GM23248 (cell line): ENCODE measurements around the gene OR5B12. TPM values are rescaled to one million over a fixed set of nuclear protein-coding genes. Genes with fewer than 3 reads are reported as not detected.

Experiments used
- DNase-seq: peaks from one replicate; pipeline ENCODE4 v3.0.0-alpha.2; 2015
- H2AFZ ChIP-seq: fragments of 200-600 bp; sonication (generic); 2 replicates; pipeline ENCODE4 v1.6.1; 2016; ENCODE audit warnings: antibody characterized with exemption
- H3F3A ChIP-seq: fragments of 200-600 bp; sonication (generic); 2 replicates; pipeline ENCODE4 v1.6.1; 2016; ENCODE audit warnings: mild to moderate bottlenecking, antibody characterized with exemption, mixed run types; ENCODE audit not compliant: insufficient read depth
- H3K27ac ChIP-seq: fragments of 200-600 bp; sonication (generic); 2 replicates; pipeline ENCODE4 v1.5.1; 2016; ENCODE audit warnings: mild to moderate bottlenecking
- H3K27me3 ChIP-seq: fragments of 200-600 bp; sonication (generic); replicated peaks from 2 replicates; pipeline ENCODE4 v1.6.1; 2016; ENCODE audit warnings: mild to moderate bottlenecking; ENCODE audit not compliant: insufficient read depth
- H3K36me3 ChIP-seq: fragments of 200-600 bp; sonication (generic); 2 replicates; pipeline ENCODE4 v1.6.1; 2016; ENCODE audit warnings: low read depth, mild to moderate bottlenecking
- H3K4me1 ChIP-seq: fragments of 200-600 bp; sonication (generic); 2 replicates; pipeline ENCODE4 v1.6.1; 2016; ENCODE audit warnings: mild to moderate bottlenecking; ENCODE audit not compliant: insufficient read depth
- H3K4me2 ChIP-seq: fragments of 200-600 bp; sonication (generic); one replicate; pipeline ENCODE4 v1.6.1; 2016; ENCODE audit warnings: mild to moderate bottlenecking; ENCODE audit not compliant: unreplicated experiment
- H3K4me3 ChIP-seq: fragments of 200-600 bp; sonication (generic); 2 replicates; pipeline ENCODE4 v1.5.1; 2016; ENCODE audit warnings: mild to moderate bottlenecking
- H3K79me2 ChIP-seq: fragments of 200-600 bp; sonication (generic); 2 replicates; pipeline ENCODE4 v1.6.1; 2016; ENCODE audit warnings: mild to moderate bottlenecking; ENCODE audit not compliant: insufficient read depth
- H3K9ac ChIP-seq: fragments of 200-600 bp; sonication (generic); 2 replicates; pipeline ENCODE4 v1.6.1; 2016; ENCODE audit warnings: mild to moderate bottlenecking
- H3K9me2 ChIP-seq: fragments of 200-600 bp; sonication (generic); 2 replicates; pipeline ENCODE4 v1.6.1; 2016; ENCODE audit warnings: mixed run types, mild to moderate bottlenecking, moderate library complexity; ENCODE audit not compliant: insufficient read depth
- H3K9me3 ChIP-seq: fragments of 200-600 bp; sonication (generic); one replicate; pipeline ENCODE4 v1.6.1; 2017; ENCODE audit warnings: low read depth
- H4K20me1 ChIP-seq: fragments of 200-600 bp; sonication (generic); 2 replicates; pipeline ENCODE4 v1.6.0; 2016; ENCODE audit not compliant: insufficient read depth
- EZH2 ChIP-seq: fragments of 200-600 bp; sonication (generic); IDR thresholded peaks from 2 replicates; pipeline ENCODE4 v1.6.1; 2018; ENCODE audit warnings: antibody characterized with exemption, mild to moderate bottlenecking; ENCODE audit not compliant: insufficient read depth, poor library complexity, severe bottlenecking
- EZH2phosphoT487 ChIP-seq: fragments of 200-600 bp; sonication (generic); IDR thresholded peaks from 2 replicates; pipeline ENCODE4 v1.6.1; 2018; ENCODE audit warnings: antibody characterized with exemption, moderate library complexity, mild to moderate bottlenecking, low read depth; ENCODE audit not compliant: insufficient read depth
- WGBS, 2 experiments: methylation state at CpG; one replicate each; pipeline ENCODE4 v1.1.6; 2015 to 2017; ENCODE audit warnings: low lambda C conversion rate in 2 of 2, low coverage in 1 of 2; ENCODE audit errors: missing lambda C conversion rate in 2 of 2; 5-methylcytosine and 5-hydroxymethylcytosine counted together
- in situ Hi-C: fragments of 300-500 bp; cut with MboI; formaldehyde crosslinking; loops from 2 replicates; pipeline ENCODE4 v1.15.0; 2020
- polyA plus RNA-seq: library from polyadenylated mRNA; unstranded; fragments of >200 nt; fragmentation: Nextera tagmentation; extraction: Ambion mirVana; gene quantifications from 2 replicates; pipeline ENCODE4 v1.2.1, GENCODE V29; 2016
- total RNA-seq: library from RNA; depleted of rRNA; stranded (reverse); fragments of >200 nt; shearing (Covaris generic); gene quantifications from 2 replicates; pipeline ENCODE4 v1.2.3, GENCODE V29; 2014

OR5B12 gene
- total and polyA plus RNA-seq, 2 experiments from 2014 or later = not detected

GRCh38 chr11:58438486-58438885 lies 3.5 kb downstream of the OR5B12 start:
- TF ChIP-seq EZH2 (no peak), EZH2phosphoT487 (no peak)
- H3K27ac ChIP-seq = no peak overlapping the region
- H3K27me3 ChIP-seq = no peaks in the 10 kb centered on the region
- H3K4me3 ChIP-seq = no peak overlapping the region
- no peak overlapping the region for H2AFZ ChIP-seq
- H3K9ac ChIP-seq = no peak overlapping the region
- no peaks in the 10 kb centered on the region for H4K20me1 ChIP-seq
- H3K9me3 ChIP-seq = no peaks in the 10 kb centered on the region
- H3K9me2 ChIP-seq = 0 out of 2 replicates have a peak, but pooled peaks cover 3% of the 10 kb centered on the region
- no peaks in the 10 kb centered on the region for H3K36me3 ChIP-seq
- H3K4me1 ChIP-seq = no peaks in the 10 kb centered on the region
- 22 to 34% methylated on average over 4 of the region's 4 CpGs for WGBS, 2 experiments
- no peaks in the 10 kb centered on the region for H3F3A ChIP-seq
- H3K4me2 ChIP-seq = no peak overlapping the region
- DNase-seq = no peak
- in situ Hi-C loops = no loop called here
- H3K79me2 ChIP-seq = no peaks in the 10 kb centered on the region

DNA sequence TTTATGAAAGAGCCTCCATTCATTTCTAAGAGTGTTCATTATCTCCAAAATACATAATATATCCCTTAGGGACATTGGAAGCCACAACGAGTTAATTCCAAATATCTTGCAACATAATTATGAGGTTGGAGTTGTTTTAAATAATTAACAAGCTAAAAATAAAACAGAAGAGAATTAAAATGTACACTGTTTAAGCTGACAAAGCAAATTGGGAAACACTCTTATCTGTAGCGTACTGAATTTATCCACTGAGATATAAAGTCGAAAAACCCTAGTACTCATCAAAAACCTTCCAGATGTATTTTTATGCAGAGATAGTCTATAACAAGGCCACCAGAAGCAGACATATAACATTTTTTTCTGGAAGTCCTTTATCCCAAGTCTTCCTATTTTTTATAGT lies 7.8 kb downstream of the OR5B12 start:
- no peak overlapping the region for H2AFZ ChIP-seq
- no peaks in the 10 kb centered on the region for H3K27me3 ChIP-seq
- no peaks in the 10 kb centered on the region for H3K79me2 ChIP-seq
- no peaks in the 10 kb centered on the region for H4K20me1 ChIP-seq
- no peak overlapping the region for H3K4me3 ChIP-seq
- H3F3A ChIP-seq = no peaks in the 10 kb centered on the region
- TF ChIP-seq EZH2phosphoT487 (no peak), EZH2 (no peak)
- no peak for DNase-seq
- no peaks in the 10 kb centered on the region for H3K4me1 ChIP-seq
- H3K9ac ChIP-seq = no peak overlapping the region
- H3K36me3 ChIP-seq = no peaks in the 10 kb centered on the region
- H3K27ac ChIP-seq = no peak overlapping the region
- in situ Hi-C loops = no loop called here
- H3K9me3 ChIP-seq = no peaks in the 10 kb centered on the region
- 52 to 59% methylated on average over 3 of the region's 3 CpGs for WGBS, 2 experiments
- H3K9me2 ChIP-seq = no peaks in the 10 kb centered on the region
- H3K4me2 ChIP-seq = no peak overlapping the region

- Histone ChIP-seq H3K9me3 (no peaks in the 10 kb centered on the region), H3K9me2 (no peaks in the 10 kb centered on the region), H3F3A (no peaks in the 10 kb centered on the region), H3K4me2 (no peak overlapping the region), H3K4me1 (no peaks in the 10 kb centered on the region), H3K4me3 (no peak overlapping the region), H3K36me3 (no peaks in the 10 kb centered on the region), H4K20me1 (no peaks in the 10 kb centered on the region), H2AFZ (no peak overlapping the region), H3K9ac (no peak overlapping the region), H3K27me3 (no peaks in the 10 kb centered on the region), H3K79me2 (no peaks in the 10 kb centered on the region), H3K27ac (no peak overlapping the region)
- WGBS, 2 experiments = 48 to 71% methylated on average over 2 to 3 of the region's 3 CpGs
- DNase-seq = no peak
- TF ChIP-seq EZH2 = no peak
- TF ChIP-seq EZH2phosphoT487 = no peak
- in situ Hi-C loops = no loop called here
These were observed 8.3 kb downstream of the OR5B12 start for GRCh38 chr11:58433638-58434203.

DNA sequence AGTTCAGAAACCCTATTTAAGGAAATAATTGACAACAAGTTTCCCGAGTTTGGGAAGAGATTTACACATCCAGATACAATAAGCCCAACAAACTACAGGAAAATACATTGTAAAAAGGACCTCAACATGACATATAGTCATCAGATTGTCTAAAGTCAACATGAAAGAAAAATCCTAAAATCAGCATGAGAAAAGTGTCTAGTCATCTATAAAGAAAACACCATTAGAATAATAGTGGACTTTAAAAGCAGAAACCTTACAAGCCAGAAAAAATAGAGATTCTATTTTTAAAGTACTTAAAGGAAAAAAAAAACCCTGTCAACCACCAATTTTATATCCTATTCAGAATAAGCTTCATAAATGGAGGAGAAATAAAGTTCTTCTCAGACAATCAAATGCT lies 12.8 kb downstream of the OR5B12 start:
- WGBS, 2 experiments = 14 to 24% methylated on average over 1 of the region's 1 CpG

More for the DNA sequence above, 12.8 kb downstream of the OR5B12 start:
- H3K27me3 ChIP-seq = no peaks in the 10 kb centered on the region
- no peak overlapping the region for H3K4me2 ChIP-seq
- no peak overlapping the region for H2AFZ ChIP-seq
- in situ Hi-C loops = no loop called here
- no peaks in the 10 kb centered on the region for H3K79me2 ChIP-seq
- H3K9ac ChIP-seq = no peak overlapping the region
- no peaks in the 10 kb centered on the region for H3K36me3 ChIP-seq
- no peak overlapping the region for H3K27ac ChIP-seq
- no peaks in the 10 kb centered on the region for H3F3A ChIP-seq
- DNase-seq = no peak
- no peak overlapping the region for H3K4me3 ChIP-seq
- H3K4me1 ChIP-seq = no peaks in the 10 kb centered on the region
- no peaks in the 10 kb centered on the region for H3K9me3 ChIP-seq
- H3K9me2 ChIP-seq = no peaks in the 10 kb centered on the region
- no peaks in the 10 kb centered on the region for H4K20me1 ChIP-seq
- TF ChIP-seq EZH2phosphoT487 (no peak), EZH2 (no peak)
